GM19452 (cell line): ENCODE results near the gene TAF4.
"Not testable (repeated sequence)": the region's sequence is repeated elsewhere in the genome, so short reads cannot be mapped to it uniquely, and the experiment has no call there.

ENCODE experiments used
- ATAC-seq: cut with Tn5 transposase; IDR thresholded peaks from one replicate; pipeline ENCODE4 v1.9.1; 2021; ENCODE audit not compliant: unreplicated experiment

Gene TAF4

GRCh38 chr20:62007127-62007647 lies 58.5 kb downstream of the TAF4 start:
- no peak for ATAC-seq

GRCh38 chr20:62006482-62006881 lies 59.2 kb downstream of the TAF4 start:
- no peak for ATAC-seq

DNA sequence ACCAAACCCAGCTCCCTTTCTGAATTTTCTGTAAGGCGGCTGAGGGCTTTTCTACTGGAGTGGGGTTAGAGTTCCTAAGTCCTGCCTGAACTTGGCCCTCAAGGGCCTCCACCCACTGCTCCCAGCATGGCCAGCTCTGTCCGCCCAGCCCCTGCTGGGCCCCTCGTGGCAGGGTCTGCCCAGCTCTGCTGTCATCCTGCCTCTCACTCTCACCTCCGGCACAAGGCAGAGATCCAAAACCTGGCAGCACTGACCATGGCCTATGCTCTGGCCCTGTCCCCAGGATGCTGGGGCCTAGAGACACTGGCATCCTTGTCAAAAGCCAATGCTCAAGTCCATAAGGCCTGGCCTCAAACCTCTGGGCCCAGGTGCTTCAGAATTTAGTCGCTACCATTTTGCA lies 61.1 kb downstream of the TAF4 start:
- ATAC-seq: no peak

GRCh38 chr20:62003567-62004405 lies 61.9 kb downstream of the TAF4 start:
- no peak for ATAC-seq

- ATAC-seq: no peak
These were observed 62.7 kb downstream of the TAF4 start for GRCh38 chr20:62002882-62003480.

GRCh38 chr20:62001178-62001715 lies 64.4 kb downstream of the TAF4 start:
- no peak for ATAC-seq

- ATAC-seq: no peak
These were observed 67.1 kb downstream of the TAF4 start for GRCh38 chr20:61998343-61999121.

DNA sequence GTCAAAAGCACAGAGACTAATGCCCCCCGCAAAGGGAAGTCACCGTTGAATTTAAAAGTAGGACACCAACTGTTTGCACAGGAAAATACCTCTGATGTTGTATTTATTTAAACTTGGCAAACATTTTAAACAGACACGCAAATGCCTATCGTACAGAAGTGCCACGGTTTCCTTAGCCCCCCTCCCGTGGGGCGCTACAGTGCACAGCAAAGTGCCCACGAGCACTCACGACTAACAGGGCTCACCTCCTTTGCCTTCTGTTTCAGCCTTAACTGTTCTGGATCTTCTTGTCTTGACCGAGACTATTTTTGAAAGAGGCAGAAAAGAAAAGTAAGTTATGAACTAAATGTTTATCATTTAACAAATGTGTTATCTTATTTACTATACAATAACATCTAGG lies 67.8 kb downstream of the TAF4 start:
- ATAC-seq: no peak

GRCh38 chr20:61997372-61997771 lies 68.3 kb downstream of the TAF4 start:
- ATAC-seq: no peak

DNA sequence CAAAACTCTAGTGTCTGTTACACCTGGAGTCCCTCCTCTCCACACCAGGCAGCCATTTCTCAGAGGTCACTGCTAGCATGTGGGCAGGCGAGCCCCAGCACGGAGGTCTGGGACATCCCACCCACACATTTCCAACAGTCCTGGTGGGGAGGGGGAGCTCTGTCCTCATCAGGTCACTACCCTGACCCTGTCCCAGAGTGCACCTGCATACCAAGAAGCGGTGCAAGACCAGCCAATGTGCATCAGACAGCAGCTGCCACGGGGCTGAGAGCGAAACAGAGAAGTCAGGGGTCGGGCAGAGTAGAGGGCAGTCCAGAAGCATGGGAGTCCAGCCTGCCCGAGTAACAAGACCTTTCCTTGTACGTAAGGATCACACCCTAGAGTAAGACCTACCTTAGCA lies 71.1 kb downstream of the TAF4 start:
- ATAC-seq: no peak

DNA sequence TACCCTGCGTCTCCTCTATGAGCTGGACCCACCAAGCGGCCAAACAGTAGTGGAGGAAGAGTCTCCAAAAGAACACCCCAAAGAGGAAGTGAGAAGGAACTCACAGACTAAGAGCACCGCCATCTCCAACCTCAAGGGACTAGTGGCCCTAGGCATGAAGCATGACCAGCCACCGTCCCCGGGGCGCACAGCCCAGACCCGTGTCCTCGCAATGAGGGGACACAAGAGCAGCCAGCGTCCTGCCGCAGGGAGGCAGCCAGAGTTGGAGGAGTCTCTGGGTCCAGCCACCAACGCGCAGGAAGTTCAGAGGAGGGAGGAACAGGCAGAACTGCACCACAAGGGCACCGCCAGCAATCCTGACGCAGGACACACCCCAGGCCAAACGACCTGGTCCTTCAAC lies 72.6 kb downstream of the TAF4 start:
- no peak for ATAC-seq

DNA sequence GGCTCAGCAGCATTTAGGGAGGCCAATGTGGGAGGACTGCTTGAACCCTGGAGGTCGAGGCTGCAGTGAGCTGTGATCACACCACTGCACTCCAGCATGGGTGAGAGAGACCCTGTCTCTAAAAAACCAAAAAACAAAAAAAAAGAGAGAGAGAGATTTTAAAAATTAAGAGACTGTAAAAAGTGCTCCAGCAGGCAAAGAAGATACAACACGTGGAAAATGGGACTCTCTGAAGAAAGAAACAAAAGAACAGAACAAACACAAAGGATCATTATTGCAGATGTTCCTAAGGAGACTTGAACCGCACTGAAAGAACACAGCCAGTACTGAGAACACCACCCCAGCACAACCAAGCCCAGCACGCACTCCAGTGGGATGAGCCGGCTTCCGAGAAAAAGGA lies 74.2 kb downstream of the TAF4 start:
- ATAC-seq: no peak

- ATAC-seq: no peak
These were observed 75.2 kb downstream of the TAF4 start for GRCh38 chr20:61990484-61990883.

DNA sequence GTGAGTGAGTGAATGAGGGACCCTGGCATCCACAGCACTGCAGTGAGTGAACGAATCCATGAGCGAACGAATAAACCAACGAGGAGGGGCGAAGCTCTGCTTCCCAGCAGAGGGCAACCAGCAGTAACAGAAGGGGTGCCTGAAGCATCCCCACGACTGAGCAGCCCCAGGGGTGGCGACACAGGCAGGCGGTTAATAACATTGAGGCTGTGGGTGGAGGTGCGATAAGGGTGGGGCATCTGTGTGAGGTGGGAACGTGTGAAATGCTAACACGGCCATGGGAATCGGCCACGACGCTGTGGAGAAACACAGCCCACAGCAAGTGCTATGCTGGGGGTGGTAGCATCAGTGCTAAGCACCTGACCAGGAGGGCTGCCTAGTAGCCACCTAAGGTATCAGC lies 75.9 kb downstream of the TAF4 start:
- no peak for ATAC-seq

DNA sequence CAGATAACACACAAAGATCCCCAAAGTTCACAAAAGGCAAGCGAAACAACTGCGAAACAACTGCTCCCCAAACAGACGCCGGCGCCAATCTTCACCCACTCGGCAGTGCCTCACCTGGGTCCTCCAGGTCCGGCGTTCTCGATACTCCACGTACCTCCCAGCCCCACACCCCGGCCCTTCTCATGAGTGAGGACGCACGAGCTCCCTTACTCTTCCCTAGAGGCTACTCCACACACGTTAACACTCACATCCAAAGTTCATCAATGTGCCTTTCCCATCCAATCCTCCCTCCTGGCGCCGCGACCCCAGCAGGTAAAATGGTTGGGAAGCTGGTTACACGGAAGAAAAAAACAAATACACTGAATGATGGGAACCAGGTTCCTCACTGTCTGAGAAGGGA lies 77.0 kb downstream of the TAF4 start:
- ATAC-seq: no peak

DNA sequence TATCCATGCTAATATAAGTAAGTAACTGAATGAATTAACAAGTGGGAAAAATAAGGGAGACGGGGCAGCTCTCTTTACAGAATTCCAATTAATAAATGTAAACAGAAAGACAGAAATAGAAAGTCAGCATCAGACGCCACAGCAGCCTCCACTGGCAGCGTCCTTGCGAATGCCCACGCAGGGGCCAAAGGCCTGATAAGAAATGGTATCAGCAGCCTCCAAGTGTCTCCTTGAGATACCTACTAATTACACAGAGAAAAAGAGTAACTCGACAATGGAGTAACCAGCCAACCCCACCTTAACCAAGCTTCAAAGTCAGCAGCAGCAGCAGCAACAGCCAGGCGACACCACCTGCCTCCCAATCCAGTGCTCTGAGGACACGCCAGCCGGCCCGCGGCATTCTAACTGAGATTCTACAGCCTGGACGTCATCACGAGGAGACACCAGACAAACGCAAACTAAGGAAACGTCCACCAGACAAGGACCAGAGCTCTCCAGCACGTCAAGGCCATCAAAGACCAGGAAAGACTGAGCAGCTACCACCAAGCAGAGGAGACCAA lies 78.8 kb downstream of the TAF4 start:
- ATAC-seq: no peak

- ATAC-seq: no peak
These were observed 80.6 kb downstream of the TAF4 start for GRCh38 chr20:61985096-61985495.

DNA sequence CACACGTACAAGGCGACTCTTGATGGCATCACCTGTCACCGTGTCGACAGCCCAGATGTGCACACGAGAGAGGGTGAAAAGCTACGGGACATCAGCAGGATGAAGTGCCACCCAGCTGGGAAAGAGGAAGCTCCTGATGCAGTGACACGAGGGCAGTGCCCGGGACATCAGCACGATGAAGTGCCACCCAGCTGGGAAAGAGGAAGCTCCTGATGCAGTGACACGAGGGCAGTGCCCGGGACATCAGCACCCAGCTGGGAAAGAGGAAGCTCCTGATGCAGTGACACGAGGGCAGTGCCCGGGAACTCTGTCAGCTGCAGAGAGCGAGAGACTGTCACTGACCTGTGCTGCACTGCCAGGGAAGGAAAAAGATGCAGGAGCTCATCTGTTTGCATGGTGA lies 81.2 kb downstream of the TAF4 start:
- not testable (repeated sequence) for ATAC-seq

- ATAC-seq: no peak
These were observed 81.7 kb downstream of the TAF4 start for GRCh38 chr20:61983965-61984364.

DNA sequence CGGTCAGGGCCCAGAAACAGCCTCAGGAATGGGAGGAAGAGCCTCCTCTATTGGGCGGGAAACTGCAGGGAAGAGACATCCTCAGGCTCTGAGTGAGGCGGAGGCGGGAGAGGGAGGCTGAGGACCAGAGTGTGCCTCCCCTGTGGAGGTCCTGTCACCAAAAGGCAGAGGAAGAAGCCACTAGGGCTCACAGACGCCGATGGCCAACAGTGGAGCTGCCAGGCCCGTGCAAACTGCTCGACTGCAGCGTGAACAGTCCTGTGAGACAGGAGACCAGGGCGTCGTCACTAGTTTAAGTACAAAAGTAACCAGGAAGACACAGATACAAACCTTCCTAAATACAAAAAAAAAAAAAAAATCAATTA lies 82.7 kb downstream of the TAF4 start:
- no peak for ATAC-seq
